Testis (tissue), 3 donors: ENCODE results near the gene USH1G. TPM values are rescaled to one million over a fixed set of nuclear protein-coding genes. Genes with fewer than 3 reads are reported as not detected.

Source experiments
- DNase-seq: peaks from one replicate; pipeline ENCODE4 v3.0.0-alpha.2; 2019
- H3K27ac ChIP-seq, 2 donors: fragments of 200-600 bp; sonication (generic); one replicate each; pipeline ENCODE4 v1.5.1; 2019
- H3K27me3 ChIP-seq: fragments of 200-600 bp; sonication (generic); one replicate; pipeline ENCODE4 v1.5.1; 2019
- H3K36me3 ChIP-seq: fragments of 200-600 bp; sonication (generic); one replicate; pipeline ENCODE4 v1.5.1; 2017; ENCODE audit warnings: low read depth; ENCODE audit errors: missing control alignments
- H3K4me1 ChIP-seq: fragments of 200-600 bp; sonication (generic); one replicate; pipeline ENCODE4 v1.5.1; 2019
- H3K4me3 ChIP-seq, 2 donors: fragments of 200-600 bp; sonication (generic); one replicate each; pipeline ENCODE4 v1.5.1; 2017 to 2019
- H3K9me3 ChIP-seq: fragments of 200-600 bp; sonication (generic); one replicate; pipeline ENCODE4 v1.5.1; 2017
- CTCF ChIP-seq, 3 experiments: fragments of 450-650 bp in 2 of 3; fragments of 200-600 bp in 1 of 3; sonication (generic) in 1 of 3; IDR thresholded peaks; one replicate each; pipeline ENCODE4 v1.5.1; 2016 to 2019; ENCODE audit warnings: antibody characterized with exemption in 3 of 3, mild to moderate bottlenecking in 2 of 3, moderate library complexity in 1 of 3
- POLR2A ChIP-seq: fragments of 450-650 bp; IDR thresholded peaks from one replicate; pipeline ENCODE4 v1.6.1; 2017; ENCODE audit warnings: antibody characterized with exemption, mild to moderate bottlenecking, moderate library complexity
- WGBS, 2 donors: methylation state at CpG; one replicate each; pipeline ENCODE4 v1.1.5; 2018; 5-methylcytosine and 5-hydroxymethylcytosine counted together
- intact Hi-C: fragments of 100-400 bp; cut with DNase I; formaldehyde crosslinking; loops from one replicate; pipeline ENCODE4 v1.15.1; 2023; ENCODE audit warnings: low total_unique reads
- polyA plus RNA-seq: library from polyadenylated mRNA; stranded (reverse); fragments of 350-450 nt; fragmentation: Illumina TruSeq; extraction: RNeasy Lipid Tissue Mini Kit (QIAGEN cat#74804); gene quantifications from one replicate; pipeline ENCODE4 v1.2.3, GENCODE V29; 2014; ENCODE audit warnings: low read depth, low replicate concordance; ENCODE audit not compliant: insufficient read depth
- total RNA-seq, 2 donors: library from RNA; depleted of rRNA; stranded (reverse); fragments of >200 nt; gene quantifications; one replicate each; pipeline ENCODE4 v1.2.3, GENCODE V29; 2016

USH1G gene
- total and polyA plus RNA-seq, 3 donors from 2014 or later, result 1.1 to 2.1 (median 2.0) TPM

- no peaks in the 10 kb centered on the region for H3K27me3 ChIP-seq
These were observed 2.4 kb downstream of the USH1G start for GRCh38 chr17:74920642-74921025.

GRCh38 chr17:74920306-74920620 lies 2.8 kb downstream of the USH1G start:
- H3K4me1 ChIP-seq, result peaks cover 20% of the 10 kb centered on the region
- H3K9me3 ChIP-seq, result no peaks in the 10 kb centered on the region
- WGBS, 2 donors, result 81% methylated on average over 27 of the region's 27 CpGs; no CpG with 5 or more reads in 1 of the 2 donors
- no peak overlapping the region for H3K27ac ChIP-seq
- H3K27me3 ChIP-seq, result no peaks in the 10 kb centered on the region
- no peak for DNase-seq
- intact Hi-C loops, result no loop called here
- TF ChIP-seq CTCF (IDR thresholded peaks at IDR 0.05) (no peak), POLR2A (no peak)
- H3K4me3 ChIP-seq, result peak overlapping the region in 1 of 2 donors; percentile 23
- H3K36me3 ChIP-seq, result no peaks in the 10 kb centered on the region

More at GRCh38 chr17:74920642-74921025, 2.4 kb downstream of the USH1G start:
- Histone ChIP-seq H3K27ac (no peak overlapping the region), H3K4me3 (no peak overlapping the region), H3K9me3 (no peaks in the 10 kb centered on the region), H3K4me1 (peaks cover 20% of the 10 kb centered on the region), H3K36me3 (no peaks in the 10 kb centered on the region)
- WGBS, 2 donors, result 50 to 68% methylated on average over 5 to 6 of the region's 6 CpGs
- TF ChIP-seq CTCF (IDR thresholded peaks at IDR 0.05) (no peak), POLR2A (no peak)
- intact Hi-C loops, result no loop called here
- DNase-seq, result no peak

- no peak for TF ChIP-seq CTCF (IDR thresholded peaks at IDR 0.05)
- TF ChIP-seq POLR2A, result no peak
- H3K36me3 ChIP-seq, result no peaks in the 10 kb centered on the region
- no peaks in the 10 kb centered on the region for H3K27me3 ChIP-seq
- peak; percentile 21 for DNase-seq
- peak overlapping the region in 1 of 2 donors; percentile 23 for H3K4me3 ChIP-seq
- peaks cover 20% of the 10 kb centered on the region for H3K4me1 ChIP-seq
- no peaks in the 10 kb centered on the region for H3K9me3 ChIP-seq
- intact Hi-C loops, result no loop called here
- no peak overlapping the region for H3K27ac ChIP-seq
- 35 to 51% methylated on average over 11 to 67 of the region's 67 CpGs for WGBS, 2 donors
These were observed 3.4 kb downstream of the USH1G start for GRCh38 chr17:74919440-74920305.

- no peak overlapping the region for H3K4me3 ChIP-seq
- no peak for TF ChIP-seq POLR2A
- TF ChIP-seq CTCF (IDR thresholded peaks at IDR 0.05), result no peak
- H3K9me3 ChIP-seq, result no peaks in the 10 kb centered on the region
- H3K36me3 ChIP-seq, result no peaks in the 10 kb centered on the region
- peaks cover 15% of the 10 kb centered on the region for H3K4me1 ChIP-seq
- no peak for DNase-seq
- H3K27ac ChIP-seq, result no peak overlapping the region
- H3K27me3 ChIP-seq, result no peaks in the 10 kb centered on the region
- WGBS, 2 donors, result 68 to 74% methylated on average over 5 of the region's 5 CpGs
- intact Hi-C loops, result no loop called here
These were observed 4.1 kb downstream of the USH1G start for GRCh38 chr17:74918906-74919305.

- Histone ChIP-seq H3K9me3 (no peaks in the 10 kb centered on the region), H3K27ac (no peak overlapping the region), H3K4me1 (peaks cover 4% of the 10 kb centered on the region), H3K27me3 (no peaks in the 10 kb centered on the region), H3K36me3 (no peaks in the 10 kb centered on the region), H3K4me3 (no peak overlapping the region)
- intact Hi-C loops, result no loop called here
- no peak for DNase-seq
- WGBS, 2 donors, result 51 to 68% methylated on average over 5 to 10 of the region's 10 CpGs
- no peak for TF ChIP-seq CTCF (IDR thresholded peaks at IDR 0.05)
- no peak for TF ChIP-seq POLR2A
These were observed 5.6 kb downstream of the USH1G start for GRCh38 chr17:74917430-74917829.
